OCI-LY1 (cell line): Measurements from ENCODE around the gene TMEM63B.

ENCODE experiments used
- EZH2 ChIP-seq: fragments of 200-600 bp; sonication (generic), shearing (Covaris generic); IDR thresholded peaks from 2 replicates; pipeline ENCODE4 v1.8.0; 2017; ENCODE audit warnings: borderline replicate concordance, mixed run types, mild to moderate bottlenecking, antibody characterized with exemption, low read length, moderate library complexity, mixed read lengths
- TF ChIP-seq, protein P1 (sequence below): fragments of 200-600 bp; sonication (generic), shearing (Covaris generic); IDR thresholded peaks from 2 replicates; pipeline ENCODE4 v1.5.1; 2017; ENCODE audit warnings: mild to moderate bottlenecking, antibody characterized with exemption, low read length, moderate library complexity, mixed read lengths

- no peak for TF ChIP-seq EZH2
- TF ChIP-seq, protein P1, sequence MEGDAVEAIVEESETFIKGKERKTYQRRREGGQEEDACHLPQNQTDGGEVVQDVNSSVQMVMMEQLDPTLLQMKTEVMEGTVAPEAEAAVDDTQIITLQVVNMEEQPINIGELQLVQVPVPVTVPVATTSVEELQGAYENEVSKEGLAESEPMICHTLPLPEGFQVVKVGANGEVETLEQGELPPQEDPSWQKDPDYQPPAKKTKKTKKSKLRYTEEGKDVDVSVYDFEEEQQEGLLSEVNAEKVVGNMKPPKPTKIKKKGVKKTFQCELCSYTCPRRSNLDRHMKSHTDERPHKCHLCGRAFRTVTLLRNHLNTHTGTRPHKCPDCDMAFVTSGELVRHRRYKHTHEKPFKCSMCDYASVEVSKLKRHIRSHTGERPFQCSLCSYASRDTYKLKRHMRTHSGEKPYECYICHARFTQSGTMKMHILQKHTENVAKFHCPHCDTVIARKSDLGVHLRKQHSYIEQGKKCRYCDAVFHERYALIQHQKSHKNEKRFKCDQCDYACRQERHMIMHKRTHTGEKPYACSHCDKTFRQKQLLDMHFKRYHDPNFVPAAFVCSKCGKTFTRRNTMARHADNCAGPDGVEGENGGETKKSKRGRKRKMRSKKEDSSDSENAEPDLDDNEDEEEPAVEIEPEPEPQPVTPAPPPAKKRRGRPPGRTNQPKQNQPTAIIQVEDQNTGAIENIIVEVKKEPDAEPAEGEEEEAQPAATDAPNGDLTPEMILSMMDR = no peak
Measured at GRCh38 chr6:44193307-44193910, 66.1 kb downstream of the TMEM63B start.
